ENCODE results near the gene OBSCN.

- TF ChIP-seq, protein P1, sequence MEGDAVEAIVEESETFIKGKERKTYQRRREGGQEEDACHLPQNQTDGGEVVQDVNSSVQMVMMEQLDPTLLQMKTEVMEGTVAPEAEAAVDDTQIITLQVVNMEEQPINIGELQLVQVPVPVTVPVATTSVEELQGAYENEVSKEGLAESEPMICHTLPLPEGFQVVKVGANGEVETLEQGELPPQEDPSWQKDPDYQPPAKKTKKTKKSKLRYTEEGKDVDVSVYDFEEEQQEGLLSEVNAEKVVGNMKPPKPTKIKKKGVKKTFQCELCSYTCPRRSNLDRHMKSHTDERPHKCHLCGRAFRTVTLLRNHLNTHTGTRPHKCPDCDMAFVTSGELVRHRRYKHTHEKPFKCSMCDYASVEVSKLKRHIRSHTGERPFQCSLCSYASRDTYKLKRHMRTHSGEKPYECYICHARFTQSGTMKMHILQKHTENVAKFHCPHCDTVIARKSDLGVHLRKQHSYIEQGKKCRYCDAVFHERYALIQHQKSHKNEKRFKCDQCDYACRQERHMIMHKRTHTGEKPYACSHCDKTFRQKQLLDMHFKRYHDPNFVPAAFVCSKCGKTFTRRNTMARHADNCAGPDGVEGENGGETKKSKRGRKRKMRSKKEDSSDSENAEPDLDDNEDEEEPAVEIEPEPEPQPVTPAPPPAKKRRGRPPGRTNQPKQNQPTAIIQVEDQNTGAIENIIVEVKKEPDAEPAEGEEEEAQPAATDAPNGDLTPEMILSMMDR (CRISPR knock-in tag; IDR thresholded peaks at IDR 0.05): no peak
- no peak for TF ChIP-seq MAFF (IDR thresholded peaks at IDR 0.05; ENCODE audit: low read depth, low read length)
- TF ChIP-seq CBX5 (CRISPR knock-in tag; IDR thresholded peaks at IDR 0.05; ENCODE audit: borderline replicate concordance): no peak
- 0 out of 2 replicates have a peak, but pooled peaks have one; percentile 15 for TF ChIP-seq NFKB2 (CRISPR knock-in tag; IDR thresholded peaks at IDR 0.05; ENCODE audit: borderline replicate concordance)
- no peak; a peak in 2 of 4 replicates for TF ChIP-seq POLR2A (IDR thresholded peaks at IDR 0.05; ENCODE audit: insufficient read depth in 1 of 2, low read depth in 2 of 2, low read length in 2 of 2)
- no peak for TF ChIP-seq CEBPB (IDR thresholded peaks at IDR 0.05; ENCODE audit: borderline replicate concordance, low read depth, low read length)
Measured at GRCh38 chr1:228407106-228408040, 199.5 kb downstream of the OBSCN start.
